ENCODE data around the gene OLFML2A.

OLFML2A gene

DNA sequence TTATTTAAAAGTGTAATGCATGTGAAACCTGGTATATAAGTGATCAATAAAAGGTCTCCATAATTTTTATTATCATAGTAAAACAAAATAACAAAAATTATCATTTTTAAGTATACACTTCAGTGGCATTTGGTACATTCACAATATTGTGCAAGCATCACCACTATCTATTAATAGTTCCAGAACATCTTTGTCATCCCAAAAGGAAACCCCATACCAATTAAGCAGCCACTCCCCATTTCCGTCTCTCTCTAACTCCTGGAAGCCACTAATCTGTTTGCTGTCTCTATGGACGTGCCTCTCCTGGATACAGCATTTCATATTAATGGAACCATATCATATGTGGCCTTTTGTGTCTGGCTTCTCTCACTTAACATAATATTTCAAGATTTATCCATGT, 7.6 kb downstream of the OLFML2A start:
- no peaks in the 10 kb centered on the region for H3K36me3 ChIP-seq
- H3K9me3 ChIP-seq = no peaks in the 10 kb centered on the region

DNA sequence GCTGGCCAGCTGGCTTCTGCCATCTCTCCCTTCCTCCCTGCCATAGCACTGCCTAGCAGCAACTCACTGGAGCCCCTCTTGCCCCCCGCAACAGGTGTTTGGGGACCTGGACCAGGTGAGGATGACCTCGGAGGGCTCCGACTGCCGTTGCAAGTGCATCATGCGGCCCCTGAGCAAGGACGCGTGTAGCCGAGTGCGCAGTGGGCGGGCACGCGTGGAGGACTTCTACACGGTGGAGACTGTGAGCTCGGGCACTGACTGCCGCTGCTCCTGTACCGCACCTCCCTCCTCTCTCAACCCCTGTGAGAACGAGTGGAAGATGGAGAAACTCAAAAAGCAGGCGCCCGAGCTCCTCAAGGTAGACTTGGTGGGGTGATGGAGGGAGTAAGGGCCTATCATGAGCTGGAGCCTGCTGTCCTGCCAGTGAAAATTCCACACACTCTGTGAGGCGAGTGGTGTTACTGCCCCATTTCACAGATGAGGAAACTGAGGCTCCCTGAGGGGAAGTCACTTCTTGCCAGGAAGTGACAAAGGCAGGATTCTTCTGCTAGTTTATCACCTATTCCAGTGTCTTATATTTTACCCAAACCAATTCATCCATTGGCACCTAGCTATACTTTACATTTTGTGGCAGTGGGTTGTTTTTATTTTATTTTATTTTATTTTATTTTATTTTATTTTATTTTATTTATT, 10.1 kb downstream of the OLFML2A start:
- TF ChIP-seq CTCF (IDR thresholded peaks at IDR 0.05) = no peak
- no peaks in the 10 kb centered on the region for H3K27me3 ChIP-seq
- H3K36me3 ChIP-seq = no peaks in the 10 kb centered on the region
- no peak overlapping the region for H3K27ac ChIP-seq
- no peak overlapping the region for H3K4me3 ChIP-seq (ENCODE audit: low read depth in 1 of 2, low read length in 1 of 2)
- H3K4me1 ChIP-seq (ENCODE audit: control insufficient read depth in 1 of 2, insufficient read depth in 1 of 2, low read depth in 1 of 2, low read length in 1 of 2) = no peaks in the 10 kb centered on the region
- H3K9me3 ChIP-seq = no peaks in the 10 kb centered on the region

More for the DNA sequence above, 7.6 kb downstream of the OLFML2A start:
- no peak for TF ChIP-seq CTCF (IDR thresholded peaks at IDR 0.05)
- peaks cover 9% of the 10 kb centered on the region for H3K27me3 ChIP-seq
- H3K4me3 ChIP-seq (ENCODE audit: low read depth in 1 of 2, low read length in 1 of 2) = no peak overlapping the region
- H3K4me1 ChIP-seq (ENCODE audit: control insufficient read depth in 1 of 2, insufficient read depth in 1 of 2, low read depth in 1 of 2, low read length in 1 of 2) = no peaks in the 10 kb centered on the region
- H3K27ac ChIP-seq = no peak overlapping the region

DNA sequence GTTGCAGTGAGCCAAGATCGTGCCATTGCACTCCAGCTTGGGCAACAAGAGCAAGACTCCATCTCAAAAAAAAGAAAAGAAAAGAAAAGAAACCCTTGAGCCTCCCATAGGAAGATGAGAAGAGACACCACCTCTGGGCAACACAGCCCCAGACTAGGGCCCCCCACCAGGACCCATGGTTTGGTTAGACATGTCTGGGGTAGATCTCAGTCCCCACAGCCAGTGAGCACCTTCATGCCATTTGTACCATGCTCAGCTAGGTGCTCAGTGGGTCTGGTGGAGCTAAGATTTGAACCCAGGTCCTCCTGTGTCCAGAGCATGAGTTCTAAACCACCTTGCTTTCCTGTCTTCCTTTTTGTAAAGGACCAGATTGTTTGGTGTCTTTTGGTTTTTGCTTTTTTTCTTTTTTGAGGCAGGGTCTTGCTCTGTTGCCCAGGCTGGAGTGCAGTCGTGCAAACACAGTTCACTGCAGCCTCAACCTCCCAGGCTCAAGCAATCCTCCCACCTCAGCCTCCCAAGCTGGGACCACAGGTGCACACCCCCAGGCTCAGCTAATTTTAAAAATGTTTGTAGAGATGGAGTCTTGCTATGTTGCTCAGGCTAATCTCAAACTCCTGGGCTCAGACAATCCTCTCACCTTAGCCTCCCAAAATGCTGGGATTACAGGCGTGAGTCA, 11.7 kb downstream of the OLFML2A start:
- Histone ChIP-seq H3K4me1 (ENCODE audit: control insufficient read depth in 1 of 2, insufficient read depth in 1 of 2, low read depth in 1 of 2, low read length in 1 of 2) (no peaks in the 10 kb centered on the region), H3K27me3 (no peaks in the 10 kb centered on the region), H3K4me3 (ENCODE audit: low read depth in 1 of 2, low read length in 1 of 2) (no peak overlapping the region), H3K27ac (no peak overlapping the region), H3K9me3 (no peaks in the 10 kb centered on the region), H3K36me3 (no peaks in the 10 kb centered on the region)
- TF ChIP-seq CTCF (IDR thresholded peaks at IDR 0.05) = no peak

GRCh38 chr9:124789531-124789930, 12.6 kb downstream of the OLFML2A start:
- no peaks in the 10 kb centered on the region for H3K4me1 ChIP-seq (ENCODE audit: control insufficient read depth in 1 of 2, insufficient read depth in 1 of 2, low read depth in 1 of 2, low read length in 1 of 2)
- H3K36me3 ChIP-seq = no peaks in the 10 kb centered on the region
- no peak for TF ChIP-seq CTCF (IDR thresholded peaks at IDR 0.05)
- no peaks in the 10 kb centered on the region for H3K27me3 ChIP-seq
- H3K4me3 ChIP-seq (ENCODE audit: low read depth in 1 of 2, low read length in 1 of 2) = no peak overlapping the region
- H3K9me3 ChIP-seq = no peaks in the 10 kb centered on the region
- no peak overlapping the region for H3K27ac ChIP-seq

DNA sequence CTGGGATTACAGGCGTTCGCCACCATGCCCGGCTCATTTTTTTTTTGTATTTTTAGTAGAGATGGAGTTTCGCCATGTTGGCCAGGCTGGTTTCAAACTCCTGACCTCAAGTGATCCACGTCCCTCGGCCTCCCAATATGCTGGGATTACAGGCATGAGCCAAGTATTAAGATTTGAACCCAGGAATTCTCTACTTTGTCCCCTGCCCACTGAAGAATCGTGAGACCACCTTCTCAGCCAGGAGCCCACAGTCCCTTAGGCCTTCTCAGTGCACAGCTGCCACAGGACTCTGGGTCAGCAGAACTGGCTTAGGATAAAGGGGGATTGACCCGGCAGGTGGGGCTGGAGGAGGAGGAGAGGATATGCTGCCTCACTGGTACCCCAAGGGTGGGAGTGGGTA, 13.4 kb downstream of the OLFML2A start:
- no peaks in the 10 kb centered on the region for H3K27me3 ChIP-seq
- no peaks in the 10 kb centered on the region for H3K9me3 ChIP-seq
- no peaks in the 10 kb centered on the region for H3K36me3 ChIP-seq
- H3K27ac ChIP-seq = no peak overlapping the region
- H3K4me3 ChIP-seq (ENCODE audit: low read depth in 1 of 2, low read length in 1 of 2) = no peak overlapping the region
- TF ChIP-seq CTCF (IDR thresholded peaks at IDR 0.05) = no peak
- H3K4me1 ChIP-seq (ENCODE audit: control insufficient read depth in 1 of 2, insufficient read depth in 1 of 2, low read depth in 1 of 2, low read length in 1 of 2) = no peaks in the 10 kb centered on the region
